ENCODE data around the gene RNF166. TPM values are rescaled to one million over a fixed set of nuclear protein-coding genes. Genes with fewer than 3 reads are reported as not detected.

The RNF166 gene
- polyA plus RNA-seq, 1 donor from 2014 or later = 34.4 TPM

GRCh38 chr16:88653596-88654362, 52.4 kb downstream of the RNF166 start:
- no peak overlapping the region for H3K4me3 ChIP-seq (ENCODE audit: low read length)
- no peaks in the 10 kb centered on the region for H4K20me1 ChIP-seq (ENCODE audit: insufficient read depth)
- H3K79me2 ChIP-seq (replicated peaks; ENCODE audit: insufficient read depth, low read length) = no peaks in the 10 kb centered on the region
- TF ChIP-seq EP300 (conservative IDR thresholded peaks at IDR 0.05; ENCODE audit: poor library complexity, severe bottlenecking) (no peak), REST (IDR thresholded peaks at IDR 0.05; ENCODE audit: borderline replicate concordance) (no peak), POLR2AphosphoS5 (IDR thresholded peaks at IDR 0.05) (no peak), EZH2 (IDR thresholded peaks at IDR 0.05; ENCODE audit: borderline replicate concordance, insufficient read depth, low read length, poor library complexity, severe bottlenecking) (no peak), SMC3 (conservative IDR thresholded peaks at IDR 0.05; ENCODE audit: poor library complexity) (no peak), MXI1 (conservative IDR thresholded peaks at IDR 0.05; ENCODE audit: poor library complexity, severe bottlenecking) (no peak), RAD21 (conservative IDR thresholded peaks at IDR 0.05) (no peak), TAF1 (IDR thresholded peaks at IDR 0.05; ENCODE audit: low read depth) (no peak)
- TF ChIP-seq, protein P1, sequence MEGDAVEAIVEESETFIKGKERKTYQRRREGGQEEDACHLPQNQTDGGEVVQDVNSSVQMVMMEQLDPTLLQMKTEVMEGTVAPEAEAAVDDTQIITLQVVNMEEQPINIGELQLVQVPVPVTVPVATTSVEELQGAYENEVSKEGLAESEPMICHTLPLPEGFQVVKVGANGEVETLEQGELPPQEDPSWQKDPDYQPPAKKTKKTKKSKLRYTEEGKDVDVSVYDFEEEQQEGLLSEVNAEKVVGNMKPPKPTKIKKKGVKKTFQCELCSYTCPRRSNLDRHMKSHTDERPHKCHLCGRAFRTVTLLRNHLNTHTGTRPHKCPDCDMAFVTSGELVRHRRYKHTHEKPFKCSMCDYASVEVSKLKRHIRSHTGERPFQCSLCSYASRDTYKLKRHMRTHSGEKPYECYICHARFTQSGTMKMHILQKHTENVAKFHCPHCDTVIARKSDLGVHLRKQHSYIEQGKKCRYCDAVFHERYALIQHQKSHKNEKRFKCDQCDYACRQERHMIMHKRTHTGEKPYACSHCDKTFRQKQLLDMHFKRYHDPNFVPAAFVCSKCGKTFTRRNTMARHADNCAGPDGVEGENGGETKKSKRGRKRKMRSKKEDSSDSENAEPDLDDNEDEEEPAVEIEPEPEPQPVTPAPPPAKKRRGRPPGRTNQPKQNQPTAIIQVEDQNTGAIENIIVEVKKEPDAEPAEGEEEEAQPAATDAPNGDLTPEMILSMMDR (IDR thresholded peaks at IDR 0.05; ENCODE audit: poor library complexity, severe bottlenecking) = no peak
- H3K9me3 ChIP-seq (ENCODE audit: low read length) = no peaks in the 10 kb centered on the region
- no peak overlapping the region for H3K9ac ChIP-seq (ENCODE audit: low read length)
- H3K36me3 ChIP-seq (ENCODE audit: insufficient read depth, low read length) = no peaks in the 10 kb centered on the region
- H3K27ac ChIP-seq (ENCODE audit: low read length) = no peak overlapping the region
- no peaks in the 10 kb centered on the region for H3F3A ChIP-seq (ENCODE audit: insufficient read depth, low read length, poor library complexity, severe bottlenecking)
- no peaks in the 10 kb centered on the region for H3K9me2 ChIP-seq (ENCODE audit: insufficient read depth, low read length)
- H3K27me3 ChIP-seq (ENCODE audit: insufficient read depth, low read depth, low read length) = no peaks in the 10 kb centered on the region
- H3K4me2 ChIP-seq (ENCODE audit: low read length) = no peak overlapping the region
- H2AFZ ChIP-seq (ENCODE audit: low read depth, low read length) = no peak overlapping the region

- Histone ChIP-seq H3K9me3 (ENCODE audit: low read length) (no peaks in the 10 kb centered on the region), H3K4me2 (ENCODE audit: low read length) (no peak overlapping the region), H3K9ac (ENCODE audit: low read length) (no peak overlapping the region), H3K27me3 (ENCODE audit: insufficient read depth, low read depth, low read length) (no peaks in the 10 kb centered on the region), H3K9me2 (ENCODE audit: insufficient read depth, low read length) (no peaks in the 10 kb centered on the region), H3K4me3 (ENCODE audit: low read length) (no peak overlapping the region), H4K20me1 (ENCODE audit: insufficient read depth) (no peaks in the 10 kb centered on the region), H3F3A (ENCODE audit: insufficient read depth, low read length, poor library complexity, severe bottlenecking) (no peaks in the 10 kb centered on the region), H3K79me2 (replicated peaks; ENCODE audit: insufficient read depth, low read length) (no peaks in the 10 kb centered on the region), H3K36me3 (ENCODE audit: insufficient read depth, low read length) (no peaks in the 10 kb centered on the region), H3K27ac (ENCODE audit: low read length) (no peak overlapping the region), H2AFZ (ENCODE audit: low read depth, low read length) (no peak overlapping the region)
- no peak for TF ChIP-seq REST (IDR thresholded peaks at IDR 0.05; ENCODE audit: borderline replicate concordance)
- TF ChIP-seq RAD21 (conservative IDR thresholded peaks at IDR 0.05) = no peak
- TF ChIP-seq, protein P1 (IDR thresholded peaks at IDR 0.05; ENCODE audit: poor library complexity, severe bottlenecking) = no peak
- no peak for TF ChIP-seq EP300 (conservative IDR thresholded peaks at IDR 0.05; ENCODE audit: poor library complexity, severe bottlenecking)
- no peak for TF ChIP-seq MXI1 (conservative IDR thresholded peaks at IDR 0.05; ENCODE audit: poor library complexity, severe bottlenecking)
- TF ChIP-seq SMC3 (conservative IDR thresholded peaks at IDR 0.05; ENCODE audit: poor library complexity) = no peak
- no peak for TF ChIP-seq POLR2AphosphoS5 (IDR thresholded peaks at IDR 0.05)
- TF ChIP-seq EZH2 (IDR thresholded peaks at IDR 0.05; ENCODE audit: borderline replicate concordance, insufficient read depth, low read length, poor library complexity, severe bottlenecking) = no peak
- no peak for TF ChIP-seq TAF1 (IDR thresholded peaks at IDR 0.05; ENCODE audit: low read depth)
These were observed 53.1 kb downstream of the RNF166 start for GRCh38 chr16:88653101-88653500.

Data from neural cell (in vitro differentiated cells).